GM12891 (cell line): ENCODE results near the gene ARHGAP45.

Experiments used
- DNase-seq: peaks from one replicate; pipeline ENCODE4 v3.0.0; 2011; ENCODE audit warnings: low spot score; ENCODE audit not compliant: insufficient read length
- FAIRE-seq: peaks from 2 replicates; lab custom pipeline; 2011; peaks lifted over from hg19 to GRCh38; lab: Jason Lieb, UNC
- PAX5 ChIP-seq: IDR thresholded peaks from 2 replicates; pipeline ENCODE4 v1.6.1; 2011; ENCODE audit warnings: low read length, moderate library complexity, mild to moderate bottlenecking; ENCODE audit not compliant: insufficient read depth, severe bottlenecking
- POLR2A ChIP-seq: IDR thresholded peaks from 2 replicates; pipeline ENCODE4 v1.6.1; 2011; ENCODE audit warnings: low read depth, low read length, control low read depth
- POLR2AphosphoS5 ChIP-seq: IDR thresholded peaks from 2 replicates; pipeline ENCODE4 v1.6.1; 2011; ENCODE audit warnings: low read depth, low read length, control low read depth
- POU2F2 ChIP-seq: IDR thresholded peaks from 2 replicates; pipeline ENCODE4 v1.6.1; 2011; ENCODE audit warnings: low read depth, mild to moderate bottlenecking, control low read depth, low read length, moderate library complexity
- SPI1 ChIP-seq: IDR thresholded peaks from 2 replicates; pipeline ENCODE4 v1.6.1; 2011; ENCODE audit warnings: low read depth, low read length, control low read depth
- TAF1 ChIP-seq: IDR thresholded peaks from 2 replicates; pipeline ENCODE4 v1.6.1; 2011; ENCODE audit warnings: low read depth, low read length, control low read depth

ARHGAP45 gene

GRCh38 chr19:1055028-1055425 lies 11.9 kb upstream of the ARHGAP45 start:
- FAIRE-seq (no peak), DNase-seq (no peak)
- no peak for TF ChIP-seq POU2F2
- TF ChIP-seq SPI1 = no peak
- no peak for TF ChIP-seq PAX5
- no peak for TF ChIP-seq POLR2A
- no peak for TF ChIP-seq POLR2AphosphoS5
- TF ChIP-seq TAF1 = no peak

- no peak for TF ChIP-seq POLR2AphosphoS5
- TF ChIP-seq POLR2A = no peak
- no peak for TF ChIP-seq PAX5
- TF ChIP-seq TAF1 = no peak
- TF ChIP-seq POU2F2 = no peak
- TF ChIP-seq SPI1 = no peak
- DNase-seq (no peak), FAIRE-seq (no peak)
Observed at GRCh38 chr19:1055886-1056620, 10.9 kb upstream of the ARHGAP45 start.

- FAIRE-seq = peak; percentile 85
- TF ChIP-seq TAF1 (no peak), PAX5 (no peak), POU2F2 (no peak), POLR2A (no peak), POLR2AphosphoS5 (no peak), SPI1 (no peak)
- DNase-seq = no peak
Observed at GRCh38 chr19:1057176-1057855, 9.7 kb upstream of the ARHGAP45 start.

- DNase-seq = no peak
- TF ChIP-seq POLR2A = no peak
- no peak for TF ChIP-seq PAX5
- no peak for TF ChIP-seq POLR2AphosphoS5
- no peak for FAIRE-seq
Observed at GRCh38 chr19:1058112-1058511, 8.9 kb upstream of the ARHGAP45 start.

GRCh38 chr19:1060689-1061088 lies 6.3 kb upstream of the ARHGAP45 start:
- DNase-seq = no peak
- FAIRE-seq = no peak

GRCh38 chr19:1061987-1062386 lies 5.0 kb upstream of the ARHGAP45 start:
- DNase-seq (no peak), FAIRE-seq (no peak)
- TF ChIP-seq SPI1 = no peak
- no peak for TF ChIP-seq POLR2AphosphoS5

More at GRCh38 chr19:1060689-1061088, 6.3 kb upstream of the ARHGAP45 start:
- TF ChIP-seq PAX5 (no peak), POLR2AphosphoS5 (no peak), SPI1 (no peak), POU2F2 (no peak), TAF1 (no peak), POLR2A (no peak)

GRCh38 chr19:1062387-1063029 lies 4.5 kb upstream of the ARHGAP45 start:
- DNase-seq = no peak
- no peak for FAIRE-seq
- TF ChIP-seq PAX5 (no peak), SPI1 (no peak), POU2F2 (no peak), TAF1 (no peak), POLR2AphosphoS5 (no peak), POLR2A (no peak)

- no peak for DNase-seq
- no peak for TF ChIP-seq POU2F2
- no peak for TF ChIP-seq TAF1
- no peak for TF ChIP-seq PAX5
- TF ChIP-seq POLR2AphosphoS5 = no peak
- no peak for TF ChIP-seq SPI1
- TF ChIP-seq POLR2A = no peak
- peak; percentile 98 for FAIRE-seq
Observed at GRCh38 chr19:1063030-1063908, 3.7 kb upstream of the ARHGAP45 start.
